Loucy (cell line): ENCODE measurements around the gene TBC1D1.

ENCODE experiments used
- EZH2phosphoT487 ChIP-seq: fragments of 200-600 bp; IDR thresholded peaks from 2 replicates; pipeline ENCODE4 v1.6.1; 2018; ENCODE audit warnings: antibody characterized with exemption, mild to moderate bottlenecking, moderate library complexity, borderline replicate concordance
- TF ChIP-seq, protein P1 (sequence below): fragments of 200-600 bp; sonication (generic); conservative IDR thresholded peaks from 2 replicates; pipeline ENCODE4 v1.5.1; 2014; ENCODE audit warnings: mild to moderate bottlenecking, antibody characterized with exemption, low read length

DNA sequence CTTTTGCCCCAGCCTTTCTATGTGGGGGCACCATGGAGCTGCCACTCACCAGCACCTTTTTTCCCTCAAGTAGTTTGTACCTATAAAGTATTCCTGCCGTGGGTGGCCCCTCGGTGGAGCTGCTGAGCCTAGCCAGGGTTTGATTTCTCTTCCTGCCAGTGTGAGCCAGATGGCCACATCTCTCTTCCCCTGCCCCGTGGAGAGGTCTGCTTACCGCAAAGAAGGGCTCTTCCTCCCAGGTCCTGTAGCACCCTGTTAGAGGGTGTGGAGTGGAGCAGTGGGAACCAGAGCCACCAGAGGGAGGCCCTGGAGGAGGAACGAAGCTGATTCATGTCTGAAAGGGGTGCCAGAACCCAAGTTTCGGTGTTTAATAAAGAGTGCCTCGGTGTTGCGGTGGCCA lies 164.7 kb downstream of the TBC1D1 start:
- TF ChIP-seq, protein P1, sequence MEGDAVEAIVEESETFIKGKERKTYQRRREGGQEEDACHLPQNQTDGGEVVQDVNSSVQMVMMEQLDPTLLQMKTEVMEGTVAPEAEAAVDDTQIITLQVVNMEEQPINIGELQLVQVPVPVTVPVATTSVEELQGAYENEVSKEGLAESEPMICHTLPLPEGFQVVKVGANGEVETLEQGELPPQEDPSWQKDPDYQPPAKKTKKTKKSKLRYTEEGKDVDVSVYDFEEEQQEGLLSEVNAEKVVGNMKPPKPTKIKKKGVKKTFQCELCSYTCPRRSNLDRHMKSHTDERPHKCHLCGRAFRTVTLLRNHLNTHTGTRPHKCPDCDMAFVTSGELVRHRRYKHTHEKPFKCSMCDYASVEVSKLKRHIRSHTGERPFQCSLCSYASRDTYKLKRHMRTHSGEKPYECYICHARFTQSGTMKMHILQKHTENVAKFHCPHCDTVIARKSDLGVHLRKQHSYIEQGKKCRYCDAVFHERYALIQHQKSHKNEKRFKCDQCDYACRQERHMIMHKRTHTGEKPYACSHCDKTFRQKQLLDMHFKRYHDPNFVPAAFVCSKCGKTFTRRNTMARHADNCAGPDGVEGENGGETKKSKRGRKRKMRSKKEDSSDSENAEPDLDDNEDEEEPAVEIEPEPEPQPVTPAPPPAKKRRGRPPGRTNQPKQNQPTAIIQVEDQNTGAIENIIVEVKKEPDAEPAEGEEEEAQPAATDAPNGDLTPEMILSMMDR, result 0 out of 2 replicates have a peak, but pooled peaks have one; percentile 21
- TF ChIP-seq EZH2phosphoT487, result no peak
